ENCODE measurements around the gene CLTA. TPM values are rescaled to one million over a fixed set of nuclear protein-coding genes. Genes with fewer than 3 reads are reported as not detected.
"Not testable (repeated sequence)": the region's sequence is repeated elsewhere in the genome, so short reads cannot be mapped to it uniquely, and the experiment has no call there.

CLTA gene
- total RNA-seq, 1 experiment from 2014 or later: 1,874 TPM

- Histone ChIP-seq H3K4me3 (no peak overlapping the region), H3K36me3 (no peaks in the 10 kb centered on the region), H3K9me3 (no peaks in the 10 kb centered on the region), H3K27me3 (no peaks in the 10 kb centered on the region)
- no peak for DNase-seq
These were observed 21.0 kb upstream of the CLTA start for GRCh38 chr9:36169708-36170107.

- no peak for DNase-seq
- no peaks in the 10 kb centered on the region for H3K27me3 ChIP-seq
- no peaks in the 10 kb centered on the region for H3K36me3 ChIP-seq
- no peak overlapping the region for H3K4me3 ChIP-seq
- no peaks in the 10 kb centered on the region for H3K9me3 ChIP-seq
These were observed 20.2 kb upstream of the CLTA start for GRCh38 chr9:36170531-36170930.

GRCh38 chr9:36173861-36174260 is 16.9 kb upstream of the CLTA start:
- no peak for DNase-seq
- no peak overlapping the region for H3K4me3 ChIP-seq
- H3K36me3 ChIP-seq: no peaks in the 10 kb centered on the region
- H3K27me3 ChIP-seq: no peaks in the 10 kb centered on the region
- H3K9me3 ChIP-seq: peaks cover 8% of the 10 kb centered on the region

- Histone ChIP-seq H3K9me3 (peaks cover 8% of the 10 kb centered on the region), H3K27me3 (no peaks in the 10 kb centered on the region), H3K4me3 (no peak overlapping the region), H3K36me3 (no peaks in the 10 kb centered on the region)
- DNase-seq: no peak
These were observed 16.4 kb upstream of the CLTA start for GRCh38 chr9:36174271-36174670.

DNA sequence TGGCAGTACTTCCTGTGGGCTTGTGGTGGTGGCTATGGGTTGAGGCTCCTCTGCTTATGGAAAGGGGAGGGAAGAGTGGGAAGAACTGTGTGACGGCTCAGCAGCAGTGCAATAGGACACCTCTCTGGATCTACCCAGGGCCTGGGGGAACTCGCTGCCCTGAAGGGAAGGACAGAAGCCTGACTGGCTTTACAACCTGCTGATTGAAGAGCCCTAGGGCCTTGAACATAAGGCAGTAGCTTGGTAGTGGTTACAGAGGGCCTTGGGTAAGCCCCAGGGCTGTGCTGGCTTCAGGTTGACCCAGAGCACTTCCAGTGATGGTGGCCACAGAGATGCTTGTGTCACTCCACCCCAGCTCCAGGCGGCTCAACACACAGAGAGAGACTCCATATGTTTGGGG is 16.0 kb upstream of the CLTA start:
- Histone ChIP-seq H3K27me3 (no peaks in the 10 kb centered on the region), H3K9me3 (peaks cover 8% of the 10 kb centered on the region), H3K36me3 (no peaks in the 10 kb centered on the region), H3K4me3 (no peak overlapping the region)
- no peak for DNase-seq

GRCh38 chr9:36175209-36175608 is 15.5 kb upstream of the CLTA start:
- peaks cover 11% of the 10 kb centered on the region for H3K9me3 ChIP-seq
- H3K36me3 ChIP-seq, H3K27me3 ChIP-seq, H3K4me3 ChIP-seq, DNase-seq: not testable (repeated sequence)

DNA sequence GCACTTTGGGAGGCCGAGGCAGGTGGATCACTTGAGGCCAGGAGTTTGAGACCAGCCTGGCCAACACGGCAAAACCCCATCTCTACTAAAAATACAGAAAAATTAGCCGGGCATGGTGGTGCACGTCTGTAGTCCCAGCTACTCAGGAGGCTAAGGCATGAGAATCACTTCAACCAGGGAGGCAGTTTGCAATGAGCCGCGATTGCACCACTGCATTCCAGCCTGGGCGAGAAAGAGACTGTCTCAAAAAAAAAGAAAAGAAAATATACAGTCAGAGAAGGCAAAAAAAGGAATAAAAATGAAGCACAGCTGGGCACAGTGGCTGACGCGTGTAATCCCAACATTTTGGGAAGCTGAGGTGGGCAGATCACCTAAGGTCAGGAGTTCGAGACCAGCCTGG is 14.2 kb upstream of the CLTA start:
- H3K36me3 ChIP-seq, H3K27me3 ChIP-seq, H3K4me3 ChIP-seq, DNase-seq: not testable (repeated sequence)
- peaks cover 22% of the 10 kb centered on the region for H3K9me3 ChIP-seq

GRCh38 chr9:36177571-36177970 is 13.2 kb upstream of the CLTA start:
- Histone ChIP-seq H3K4me3 (no peak overlapping the region), H3K36me3 (no peaks in the 10 kb centered on the region), H3K27me3 (peaks cover 4% of the 10 kb centered on the region; the same call in 1 of the 2 replicates), H3K9me3 (peaks cover 22% of the 10 kb centered on the region)
- no peak for DNase-seq

GRCh38 chr9:36180243-36180642 is 10.5 kb upstream of the CLTA start:
- H3K9me3 ChIP-seq: peaks cover 22% of the 10 kb centered on the region
- H3K27me3 ChIP-seq, H3K4me3 ChIP-seq, H3K36me3 ChIP-seq, DNase-seq: not testable (repeated sequence)

GRCh38 chr9:36187414-36187813 is 3.3 kb upstream of the CLTA start:
- Histone ChIP-seq H3K9me3 (no peaks in the 10 kb centered on the region; the same call in 1 of the 2 replicates), H3K4me3 (no peak overlapping the region), H3K36me3 (peaks cover 16% of the 10 kb centered on the region), H3K27me3 (no peaks in the 10 kb centered on the region)
- DNase-seq: peak; percentile 82

DNA sequence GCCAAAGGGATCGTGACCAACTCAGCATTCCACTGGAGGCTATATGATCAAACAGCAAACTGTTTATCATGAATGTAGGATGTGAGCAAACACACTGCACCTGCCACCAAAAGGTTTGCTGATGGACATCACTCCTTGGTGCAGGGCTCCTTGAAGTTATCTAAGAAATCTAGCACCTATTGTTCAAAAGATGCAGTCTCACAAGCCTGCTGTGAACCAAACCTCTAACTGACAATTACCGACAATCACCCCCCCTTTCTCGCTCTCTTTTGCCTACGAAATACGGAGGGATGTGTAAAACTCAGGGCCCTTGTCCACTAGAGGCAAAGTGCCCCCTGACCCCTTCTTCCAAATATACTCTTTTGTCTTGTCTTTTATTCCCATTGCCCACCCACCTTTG is 2.5 kb upstream of the CLTA start:
- Histone ChIP-seq H3K36me3 (peaks cover 24% of the 10 kb centered on the region), H3K27me3 (no peaks in the 10 kb centered on the region)
- DNase-seq: no peak

DNA sequence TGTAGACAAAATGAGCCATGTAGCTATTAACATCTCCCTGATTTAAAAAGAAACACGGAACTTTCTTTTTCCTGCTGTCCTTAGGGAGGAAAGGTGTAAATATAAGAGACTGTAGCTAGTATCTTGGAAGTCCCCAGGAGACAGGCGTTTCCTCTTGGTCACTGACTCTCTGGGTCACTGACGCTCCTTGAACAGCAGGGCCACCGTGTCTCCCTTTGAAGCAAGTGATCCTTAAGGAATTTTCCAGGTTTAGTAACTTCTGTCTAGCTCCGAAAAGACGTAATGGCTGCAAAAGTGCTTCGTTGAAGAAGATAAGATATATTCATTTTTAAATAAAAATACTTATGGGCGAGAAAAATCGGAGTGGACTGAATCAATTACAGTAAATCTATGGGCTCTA is 745 bp upstream of the CLTA start:
- peaks cover 42% of the 10 kb centered on the region for H3K36me3 ChIP-seq
- no peak for DNase-seq
- H3K4me3 ChIP-seq: peak overlapping the region; percentile 97
- no peaks in the 10 kb centered on the region for H3K27me3 ChIP-seq
- no peaks in the 10 kb centered on the region; the same call in 1 of the 2 replicates for H3K9me3 ChIP-seq

More for the DNA sequence above, 2.5 kb upstream of the CLTA start:
- H3K4me3 ChIP-seq: no peak overlapping the region
- no peaks in the 10 kb centered on the region; the same call in 1 of the 2 replicates for H3K9me3 ChIP-seq

GRCh38 chr9:36191290-36191645 is 547 bp downstream of the CLTA start:
- peak; percentile 56 for DNase-seq
- no peaks in the 10 kb centered on the region for H3K9me3 ChIP-seq
- H3K4me3 ChIP-seq: peak overlapping the region; percentile 97
- H3K27me3 ChIP-seq: no peaks in the 10 kb centered on the region
- peaks cover 53% of the 10 kb centered on the region for H3K36me3 ChIP-seq

GRCh38 chr9:36191686-36192085 is 965 bp downstream of the CLTA start:
- Histone ChIP-seq H3K36me3 (peaks cover 57% of the 10 kb centered on the region), H3K4me3 (peak overlapping the region; percentile 97), H3K9me3 (no peaks in the 10 kb centered on the region), H3K27me3 (no peaks in the 10 kb centered on the region)
- DNase-seq: no peak

DNA sequence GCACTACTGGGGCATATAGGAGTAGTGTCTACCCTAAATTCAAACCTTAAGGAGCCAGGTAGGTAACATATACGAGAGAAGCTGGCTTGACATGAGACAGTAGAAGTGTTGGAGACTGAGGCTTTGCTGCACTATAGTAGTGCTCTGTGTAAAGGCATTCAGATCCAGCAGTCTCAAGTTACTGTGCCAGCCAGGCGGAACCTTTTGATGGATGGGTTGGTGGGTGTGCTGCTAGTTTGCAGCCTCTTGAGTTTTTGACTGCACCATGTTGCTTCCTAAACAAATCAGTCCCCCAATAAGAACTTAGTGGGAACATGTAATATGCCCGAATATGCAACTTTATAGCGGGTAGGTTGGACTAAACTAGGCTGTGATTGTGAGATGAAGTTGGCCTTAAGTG is 1.5 kb downstream of the CLTA start:
- Histone ChIP-seq H3K36me3 (peaks cover 62% of the 10 kb centered on the region), H3K4me3 (peak overlapping the region; percentile 97), H3K9me3 (no peaks in the 10 kb centered on the region), H3K27me3 (no peaks in the 10 kb centered on the region)
- no peak for DNase-seq

DNA sequence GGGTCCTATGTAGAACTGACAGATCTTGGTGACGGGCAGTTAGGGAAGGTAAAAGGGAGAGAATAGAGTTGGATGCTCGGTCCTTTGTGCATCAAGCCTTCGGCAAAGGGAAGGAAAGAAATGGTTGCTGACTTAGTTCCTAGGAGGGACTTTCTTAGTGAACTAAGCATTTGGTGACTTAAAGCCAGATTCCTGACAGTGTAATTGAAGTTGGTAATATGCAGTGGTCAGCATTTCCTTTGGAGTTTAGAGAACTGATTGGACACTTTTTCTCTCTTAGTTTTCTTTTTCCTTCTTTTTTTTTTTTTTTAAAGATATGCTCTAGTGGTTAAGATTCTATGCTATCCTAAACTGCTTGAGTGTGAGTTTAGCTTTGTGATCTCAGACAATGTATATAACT is 2.3 kb downstream of the CLTA start:
- DNase-seq: no peak

GRCh38 chr9:36194326-36195000 is 3.7 kb downstream of the CLTA start:
- H3K9me3 ChIP-seq: no peaks in the 10 kb centered on the region
- no peak overlapping the region for H3K4me3 ChIP-seq
- H3K36me3 ChIP-seq: peaks cover 83% of the 10 kb centered on the region
- no peak for DNase-seq
- H3K27me3 ChIP-seq: no peaks in the 10 kb centered on the region

More for the DNA sequence above, 2.3 kb downstream of the CLTA start:
- H3K36me3 ChIP-seq: peaks cover 71% of the 10 kb centered on the region
- H3K9me3 ChIP-seq: no peaks in the 10 kb centered on the region
- H3K27me3 ChIP-seq: no peaks in the 10 kb centered on the region
- H3K4me3 ChIP-seq: peak overlapping the region; percentile 97

DNA sequence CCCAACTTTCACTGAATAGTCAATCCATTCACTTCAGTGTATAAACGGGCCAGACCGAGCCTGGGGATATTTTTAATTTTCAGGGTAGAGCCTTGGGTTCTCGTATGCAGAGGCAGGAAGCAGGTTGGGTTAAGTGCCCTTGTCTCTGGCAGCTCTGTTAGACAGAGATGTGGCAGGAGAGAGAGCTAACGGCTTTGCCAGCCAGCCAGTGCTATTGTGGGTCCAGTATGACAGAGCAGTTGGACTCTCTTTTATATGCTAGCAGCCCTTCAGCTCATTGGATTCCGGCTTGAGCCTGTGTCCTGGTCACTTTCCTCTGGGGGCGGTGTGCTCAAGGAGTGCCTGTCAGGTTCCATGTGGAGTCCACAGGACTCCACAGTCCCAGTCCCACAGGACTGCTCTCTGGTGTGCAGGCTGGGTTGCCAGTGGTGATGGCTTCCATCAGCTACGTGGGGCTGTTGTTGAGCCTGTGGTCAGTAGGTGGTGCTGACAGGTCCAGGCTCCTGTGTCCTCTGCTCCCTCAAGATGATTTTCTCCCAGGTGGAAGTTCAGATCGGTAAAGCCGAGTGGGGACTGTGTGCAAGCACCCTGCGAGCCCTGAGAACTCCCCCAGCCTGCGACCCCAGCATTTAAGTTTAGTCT is 14.3 kb downstream of the CLTA start:
- no peak overlapping the region for H3K4me3 ChIP-seq
- H3K36me3 ChIP-seq: peaks cover 99% of the 10 kb centered on the region
- H3K9me3 ChIP-seq: no peaks in the 10 kb centered on the region
- H3K27me3 ChIP-seq: no peaks in the 10 kb centered on the region
- DNase-seq: peak; percentile 40
